DLD1 (cell line): ENCODE measurements around the gene PRKCA.

Experiments
- in situ Hi-C: cut with HindIII; loops from 2 replicates; pipeline ENCODE4 v1.10.0; 2017; ENCODE audit warnings: low sequenced_read_pairs

Gene PRKCA

DNA sequence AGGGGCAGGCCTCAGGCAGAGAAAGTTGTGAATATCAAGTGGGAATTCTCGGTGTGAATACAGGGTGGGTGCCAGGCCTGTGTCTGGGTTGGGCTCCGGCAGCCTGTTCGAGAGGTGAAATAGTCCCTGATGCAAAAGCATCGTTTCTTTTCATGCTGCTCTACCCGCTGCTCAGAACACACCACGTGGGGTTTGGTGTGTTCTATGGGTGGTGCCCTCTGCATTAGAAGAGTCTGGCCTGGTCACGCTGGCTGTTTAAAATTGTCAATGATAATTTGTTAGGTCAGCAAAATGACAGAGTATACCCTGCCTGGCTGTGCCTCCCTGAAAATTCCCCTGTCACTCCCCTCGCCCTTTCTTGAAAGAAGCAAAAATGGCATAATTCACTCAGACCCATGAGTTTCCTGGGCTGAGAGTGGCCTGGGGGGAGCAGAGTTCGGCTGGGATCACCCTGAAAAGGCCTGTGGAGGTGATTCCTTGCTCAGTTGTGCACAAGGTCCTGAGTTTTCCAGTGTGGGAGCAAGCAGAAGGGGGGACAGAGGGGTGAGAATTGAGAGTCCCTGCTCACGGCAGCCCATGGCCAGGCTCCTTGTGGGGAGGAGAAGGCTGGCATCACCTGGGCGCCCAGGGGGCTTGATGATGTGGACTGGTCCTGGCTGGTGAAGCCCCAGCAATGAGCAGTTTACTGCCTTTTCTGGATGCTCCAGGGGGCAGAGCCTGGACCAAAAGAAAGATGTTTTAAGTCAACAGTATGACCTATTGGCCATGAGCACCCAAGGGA, 535.7 kb downstream of the PRKCA start:
- in situ Hi-C loops: no loop called here

DNA sequence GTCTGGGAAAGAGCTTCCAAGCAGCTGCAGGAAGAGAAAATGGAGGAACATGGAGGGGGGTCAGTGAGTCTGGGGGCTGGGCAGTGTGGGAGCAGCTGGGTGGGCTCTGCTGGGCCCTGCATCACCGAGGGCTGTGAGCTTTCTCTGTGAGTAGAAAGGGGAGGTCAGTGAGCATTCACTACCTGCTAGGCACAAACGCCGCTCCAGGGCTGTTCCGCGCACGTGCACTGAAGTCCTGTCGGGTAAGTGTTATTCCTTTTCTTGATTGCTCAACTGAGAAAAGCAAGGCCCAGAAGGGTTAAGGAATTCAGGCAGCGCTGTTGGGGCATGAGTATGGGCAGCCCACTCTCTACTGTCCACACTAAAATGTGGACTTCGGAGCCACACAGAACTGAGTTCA, 537.2 kb downstream of the PRKCA start:
- in situ Hi-C loops: no loop called here

DNA sequence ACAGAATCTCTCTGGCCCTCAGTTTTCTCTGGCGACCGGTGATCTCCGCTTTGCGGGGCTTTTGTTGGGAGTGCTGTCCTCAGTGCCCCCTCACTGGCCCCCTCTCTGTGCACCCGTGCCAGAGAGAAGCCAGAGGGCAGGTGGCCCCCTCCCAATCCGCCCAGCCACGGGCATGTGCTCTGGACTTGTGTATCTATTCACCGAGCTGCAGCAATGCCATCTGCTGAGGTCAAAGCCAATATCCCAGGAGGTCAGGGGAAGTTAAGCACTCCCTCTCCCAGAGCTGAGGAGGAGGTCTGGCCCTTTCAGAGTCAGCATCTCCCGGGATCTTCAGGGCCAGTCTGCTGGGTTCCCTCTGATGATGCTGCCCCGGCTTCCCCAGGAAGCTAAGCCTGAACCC, 537.6 kb downstream of the PRKCA start:
- in situ Hi-C loops: no loop called here

DNA sequence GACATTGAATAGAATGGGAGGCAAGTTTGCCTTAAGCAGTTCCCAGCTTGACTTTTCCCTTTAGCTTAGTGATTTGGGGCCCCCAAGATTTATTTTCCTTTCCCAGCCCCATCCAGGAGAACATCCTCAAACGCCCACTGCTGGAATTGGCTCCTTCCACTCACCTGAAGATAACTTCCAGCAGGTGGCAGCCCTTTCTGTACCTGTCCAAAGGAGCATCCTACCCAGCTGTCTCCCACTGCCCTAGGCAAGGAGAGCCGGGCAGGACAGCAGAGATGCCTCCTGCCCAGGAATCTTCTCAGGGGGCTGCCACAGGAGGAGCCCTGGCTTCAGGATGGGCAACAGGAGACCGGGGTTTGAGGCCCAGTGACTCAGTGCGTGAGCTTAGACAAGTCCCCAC, 538.9 kb downstream of the PRKCA start:
- in situ Hi-C loops: no loop called here

DNA sequence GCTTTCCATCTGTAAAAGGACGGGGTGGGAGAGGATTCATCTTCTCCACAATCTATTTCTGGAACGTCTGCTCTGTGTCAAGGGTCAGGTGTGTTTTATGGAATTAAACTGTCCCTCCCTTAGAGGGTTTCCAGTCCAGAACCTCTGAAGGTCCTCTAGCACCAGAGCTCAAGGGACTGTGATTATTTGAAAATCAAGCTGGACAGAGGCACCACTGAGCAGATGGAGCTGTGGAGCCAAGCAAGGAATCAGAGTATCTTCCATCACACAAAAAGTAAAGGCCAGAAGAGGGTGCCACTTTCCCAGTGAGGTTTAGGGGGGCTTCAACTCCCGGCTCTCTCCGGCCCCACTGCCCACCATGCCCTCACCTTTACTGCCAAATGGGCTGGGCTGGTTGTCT, 539.3 kb downstream of the PRKCA start:
- in situ Hi-C loops: no loop called here

DNA sequence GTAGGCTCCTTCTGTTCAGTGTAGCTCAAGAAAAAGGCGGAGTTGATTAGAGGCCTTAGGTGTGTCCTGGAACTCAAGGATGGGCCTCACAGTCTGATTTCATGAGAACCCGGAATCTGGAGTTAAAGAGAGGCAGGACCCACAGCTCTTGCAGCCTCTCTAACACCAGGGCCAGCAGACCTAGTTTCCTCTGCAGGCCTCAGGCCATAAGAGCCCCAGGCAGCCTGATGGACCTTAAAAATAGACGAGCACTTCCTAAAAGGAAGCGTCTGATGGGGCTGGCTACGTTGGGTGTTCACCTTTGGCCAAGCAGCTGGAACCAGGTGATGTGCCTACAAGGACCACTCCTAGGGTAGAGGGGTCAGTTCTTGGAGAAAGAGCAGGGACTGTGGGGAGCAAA, 540.1 kb downstream of the PRKCA start:
- in situ Hi-C loops: no loop called here

DNA sequence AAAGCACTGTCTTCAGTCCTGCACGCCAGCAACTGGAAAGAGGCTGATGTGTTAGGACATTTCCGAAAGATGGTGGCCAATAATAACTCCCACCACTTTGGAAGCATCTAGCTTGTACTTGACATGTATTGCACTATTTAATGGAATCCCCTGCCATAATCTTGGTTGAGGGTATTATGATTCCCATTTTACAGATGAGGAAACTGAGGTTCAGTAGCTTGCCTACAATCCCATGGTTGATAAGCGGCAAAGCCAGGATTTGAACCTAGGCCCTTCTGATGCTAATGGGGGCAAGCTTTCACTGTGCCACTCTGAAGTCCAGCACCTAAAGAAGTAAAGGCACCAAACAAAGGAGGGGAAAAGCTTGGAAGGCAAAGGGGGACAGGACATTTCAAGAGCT, 540.5 kb downstream of the PRKCA start:
- in situ Hi-C loops: no loop called here

DNA sequence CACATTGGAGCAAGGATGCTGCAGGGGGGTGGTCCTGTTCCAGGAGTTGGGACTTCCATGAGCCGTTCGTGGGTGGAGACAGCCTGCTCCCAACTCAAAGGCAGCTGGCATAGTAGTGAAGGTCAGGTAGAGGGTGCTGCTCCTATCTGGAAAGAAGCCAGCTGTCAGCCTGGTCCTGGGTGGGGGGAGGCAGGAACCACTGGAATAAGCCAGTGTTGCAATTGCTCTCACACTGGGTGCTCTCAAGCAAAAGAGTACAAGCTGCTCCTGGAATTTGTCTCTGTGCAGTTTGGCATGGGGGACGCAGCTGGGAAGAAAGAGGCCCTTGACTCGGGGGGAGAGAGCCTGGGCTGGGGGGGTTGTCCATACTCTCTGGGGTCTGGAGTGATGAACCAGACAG, 541.2 kb downstream of the PRKCA start:
- in situ Hi-C loops: no loop called here

DNA sequence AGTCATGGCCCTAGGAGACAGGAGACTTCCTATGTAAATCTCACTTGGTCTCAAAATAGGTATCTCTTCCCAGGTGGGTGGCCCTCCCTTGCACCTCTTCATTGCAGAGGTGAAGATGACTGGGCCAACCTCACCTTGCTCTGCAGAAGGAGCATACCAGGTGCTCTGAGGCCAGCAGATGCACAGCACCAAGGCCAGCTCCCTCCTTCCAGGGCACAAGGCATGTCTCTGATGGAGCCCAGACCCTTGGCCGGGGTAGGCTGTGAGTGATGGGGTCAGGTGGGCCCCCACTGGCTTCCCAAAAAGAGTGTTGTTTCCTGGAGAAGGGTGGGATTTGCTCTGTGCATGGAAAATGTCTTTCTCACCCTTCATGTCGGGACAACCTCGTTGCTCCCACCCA, 545.3 kb downstream of the PRKCA start:
- in situ Hi-C loops: no loop called here

DNA sequence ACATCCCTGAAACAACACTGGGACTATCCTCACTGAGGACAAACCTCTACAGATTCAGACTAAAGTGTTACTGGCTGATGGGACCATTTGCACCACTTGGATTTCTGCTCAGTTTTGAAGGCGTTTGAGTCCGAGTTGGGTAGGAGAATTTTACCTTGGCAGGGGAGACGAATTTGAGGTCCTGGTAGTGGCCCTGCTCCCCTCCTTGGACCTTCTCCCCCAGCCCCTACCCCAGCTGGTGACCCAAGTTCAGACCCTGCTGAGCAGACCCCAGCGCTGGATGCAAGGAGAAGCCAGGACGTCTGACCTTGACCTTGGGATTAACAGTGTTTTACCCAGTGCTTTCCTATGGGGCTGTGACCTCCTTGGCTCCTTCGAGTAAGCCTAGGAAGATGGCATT, 546.1 kb downstream of the PRKCA start:
- in situ Hi-C loops: no loop called here

DNA sequence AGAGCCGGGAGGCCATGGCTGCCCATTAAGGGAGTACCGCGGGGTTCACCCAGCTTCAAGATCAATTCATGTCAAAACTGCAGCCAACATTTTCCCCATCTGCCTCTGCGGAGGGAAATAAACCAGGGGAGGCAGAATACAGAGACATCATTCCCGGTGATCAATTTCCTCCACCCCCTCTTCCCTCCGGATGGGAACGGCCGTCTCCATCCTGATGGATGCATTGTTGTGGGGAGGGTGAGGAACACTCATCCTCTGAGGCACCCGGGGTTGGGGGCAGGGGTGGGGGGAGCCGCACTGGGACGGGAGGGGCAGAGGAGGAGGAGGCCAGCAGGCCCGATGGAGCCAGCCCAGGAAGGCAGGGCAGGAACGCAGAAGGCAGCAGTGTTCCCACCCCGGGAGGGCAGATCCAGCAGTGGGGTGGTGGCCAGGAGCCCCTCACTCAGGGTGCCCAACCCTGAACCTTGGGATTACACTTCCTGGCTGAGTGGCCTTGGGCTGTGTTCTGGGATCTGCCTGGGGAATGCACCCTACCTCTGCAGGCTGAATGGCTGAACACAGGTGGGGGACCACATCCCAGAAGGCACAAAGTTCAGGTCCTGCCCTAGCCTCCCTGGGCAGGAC, 546.7 kb downstream of the PRKCA start:
- in situ Hi-C loops: no loop called here

DNA sequence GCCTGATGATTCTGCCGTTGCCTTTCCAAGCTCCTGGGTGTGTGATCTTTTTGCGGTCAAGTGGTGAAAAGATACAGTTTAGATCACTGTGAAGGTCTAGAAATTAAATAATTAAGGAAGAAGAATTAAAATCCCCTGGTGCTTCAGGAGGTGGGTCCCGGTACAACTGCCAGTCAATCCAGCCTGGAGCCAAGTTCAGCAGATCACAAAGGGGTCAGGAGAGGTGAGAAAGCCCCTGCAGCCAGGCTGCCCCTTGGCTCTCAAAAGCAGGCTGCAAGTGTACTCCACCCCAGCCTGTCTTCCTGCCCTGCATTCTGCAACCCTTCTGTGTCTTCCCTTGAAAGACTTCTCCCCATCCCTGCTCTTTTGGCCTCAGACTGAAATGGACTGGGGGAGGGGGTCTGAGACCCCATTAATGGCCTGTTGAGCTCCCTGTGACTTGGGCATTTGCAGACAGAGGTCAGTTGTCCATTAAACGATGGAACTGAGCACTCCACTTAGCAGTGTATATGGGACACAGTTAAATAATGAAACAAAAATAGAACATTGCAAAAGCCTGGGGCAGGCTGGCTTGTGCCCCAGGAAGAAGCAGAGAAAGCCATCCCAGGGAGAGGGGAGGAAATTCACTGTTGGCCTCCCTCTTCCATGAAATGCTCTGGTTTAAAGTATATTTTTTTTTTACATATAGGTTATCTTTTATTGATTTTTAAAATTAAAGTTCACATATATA, 547.6 kb downstream of the PRKCA start:
- in situ Hi-C loops: no loop called here

DNA sequence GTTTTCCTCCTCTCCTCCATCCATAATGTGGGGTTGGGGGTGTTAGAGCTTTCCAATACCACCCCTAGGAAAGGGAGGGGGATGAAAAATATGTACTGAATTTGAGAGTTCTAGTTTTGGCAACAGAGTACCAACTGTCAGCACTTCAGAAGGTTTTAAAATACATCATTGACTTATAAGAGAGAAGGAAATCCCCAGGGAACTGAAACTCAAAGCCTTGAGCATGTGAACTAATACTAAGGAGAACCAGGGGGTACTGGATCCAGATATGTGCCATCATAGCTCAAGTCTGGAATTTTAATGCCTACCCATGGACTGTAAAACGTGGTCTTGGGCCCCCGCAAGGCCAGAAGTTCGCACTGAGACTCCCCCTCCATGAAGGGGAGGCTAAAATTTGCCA, 548.3 kb downstream of the PRKCA start:
- in situ Hi-C loops: no loop called here

DNA sequence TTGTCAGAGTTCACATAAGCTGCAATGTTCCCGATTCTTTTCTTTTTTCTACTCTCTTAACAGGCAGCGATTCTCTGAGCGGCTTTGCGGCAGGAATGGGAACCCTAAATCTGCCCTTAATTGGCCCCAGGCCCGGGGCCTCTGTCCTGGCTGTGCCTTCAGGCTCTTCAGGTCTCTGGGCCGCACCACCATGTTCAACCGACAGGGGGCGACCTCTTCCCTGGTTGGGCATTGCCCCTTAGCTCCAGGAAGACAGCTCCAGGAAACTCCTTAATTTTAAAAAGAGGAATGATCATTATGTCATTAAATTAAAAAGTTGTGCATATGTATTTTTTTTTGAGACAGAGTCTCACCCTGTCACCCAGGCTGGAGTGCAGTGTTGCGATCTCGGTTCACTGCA, 552.8 kb downstream of the PRKCA start:
- in situ Hi-C loops: no loop called here

DNA sequence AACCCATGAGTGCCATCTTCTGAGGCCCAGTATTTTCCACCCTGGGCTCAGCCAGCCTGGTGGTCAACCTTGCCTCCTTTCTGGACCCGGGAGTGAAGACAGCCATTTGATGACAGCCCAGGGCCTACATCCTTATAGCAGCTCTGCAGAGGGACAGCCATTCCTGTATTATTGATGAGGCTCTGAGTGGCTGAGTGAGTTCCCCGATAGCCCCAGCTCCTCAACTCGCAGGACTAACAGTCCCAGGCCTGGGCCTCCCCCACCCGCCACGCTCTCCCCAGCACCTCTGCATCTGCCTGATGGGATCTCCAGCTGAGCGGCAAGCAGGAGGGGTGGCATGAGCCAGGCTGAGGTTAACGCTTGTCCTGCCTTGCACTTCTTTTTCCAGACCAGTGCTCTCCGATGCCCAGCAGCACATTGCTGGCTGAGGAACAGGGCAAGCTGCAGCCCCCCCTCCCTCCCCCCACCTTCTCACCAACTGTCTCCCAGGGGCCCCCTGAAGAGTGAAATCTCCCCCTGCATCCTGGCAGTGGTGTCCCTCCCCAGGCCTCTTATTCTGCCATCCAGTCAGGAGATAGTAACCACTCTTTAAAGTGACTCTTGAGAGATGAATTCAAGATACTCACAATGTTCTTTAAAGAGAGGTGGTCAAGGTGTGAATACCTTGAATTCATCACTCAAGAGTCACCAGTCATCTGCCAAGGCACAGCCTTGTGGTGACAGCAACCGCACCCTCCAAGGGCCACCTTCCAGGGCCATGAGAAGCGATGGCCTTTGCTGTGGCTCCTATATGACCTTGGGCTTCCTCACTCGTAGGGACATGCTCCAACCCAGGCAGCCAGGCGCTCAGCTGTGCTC, 556.0 kb downstream of the PRKCA start:
- in situ Hi-C loops: no loop called here

DNA sequence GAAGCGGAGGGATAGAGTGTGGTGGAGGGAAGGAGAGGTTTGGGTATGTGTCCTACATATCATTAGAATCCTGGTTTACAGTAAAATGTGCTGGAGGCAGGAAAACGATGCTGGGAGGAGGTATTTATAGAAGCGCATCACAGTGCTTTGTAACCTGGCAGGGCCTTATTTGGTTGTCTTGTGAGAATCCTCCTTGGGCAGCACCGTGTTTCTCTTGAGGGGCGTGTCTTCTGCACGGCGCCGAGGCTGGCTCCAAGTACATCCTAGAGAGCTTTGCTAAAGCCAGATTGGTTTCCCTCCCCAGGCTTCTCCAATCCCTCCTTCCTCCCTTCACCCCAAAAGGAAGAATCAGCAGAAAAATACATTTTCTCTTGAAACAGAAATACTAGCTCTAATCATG, 556.9 kb downstream of the PRKCA start:
- in situ Hi-C loops: no loop called here

DNA sequence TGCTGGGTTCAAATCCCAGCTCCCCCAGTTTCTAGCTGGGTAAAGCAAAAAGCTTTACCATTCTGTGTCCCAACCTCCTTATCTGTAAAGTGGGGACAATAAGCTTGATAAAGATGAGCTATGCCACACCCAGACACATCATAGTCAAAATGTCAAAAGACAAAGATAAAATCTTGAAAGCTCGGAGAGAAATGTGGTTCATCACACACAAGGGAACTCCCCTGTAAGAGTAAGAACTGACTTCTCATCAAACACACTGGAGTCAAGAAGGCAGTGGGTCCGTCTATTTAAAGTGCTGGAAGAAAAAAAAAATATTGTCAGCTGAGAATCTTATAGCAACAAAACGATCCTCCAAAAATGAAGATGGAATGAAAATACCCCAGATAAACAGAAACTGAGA, 557.8 kb downstream of the PRKCA start:
- in situ Hi-C loops: no loop called here
